NCI-H1417 (cell line): ENCODE measurements around the gene TTLL8.

Experiments used
- DNase-seq, 3 experiments: peaks; one replicate each; lab custom pipeline; 2025; lab: John Stamatoyannopoulos, UW

TTLL8 gene

GRCh38 chr22:50061141-50061823 lies 3.2 kb upstream of the TTLL8 start:
- no peak for DNase-seq

- no peak for DNase-seq
These were observed 2.5 kb upstream of the TTLL8 start for GRCh38 chr22:50060441-50061140.

- DNase-seq: no peak
These were observed 1.8 kb upstream of the TTLL8 start for GRCh38 chr22:50059881-50060262.

- DNase-seq: no peak
These were observed 1.1 kb upstream of the TTLL8 start for GRCh38 chr22:50058906-50059880.

GRCh38 chr22:50057278-50058060 lies 629 bp downstream of the TTLL8 start:
- no peak for DNase-seq

GRCh38 chr22:50056214-50056972 lies 1.7 kb downstream of the TTLL8 start:
- no peak for DNase-seq

GRCh38 chr22:50053861-50054260 lies 4.2 kb downstream of the TTLL8 start:
- DNase-seq: no peak

- no peak for DNase-seq
These were observed 6.2 kb downstream of the TTLL8 start for GRCh38 chr22:50051930-50052329.

- no peak for DNase-seq
These were observed 8.6 kb downstream of the TTLL8 start for GRCh38 chr22:50049299-50050195.

- DNase-seq: no peak
These were observed 9.3 kb downstream of the TTLL8 start for GRCh38 chr22:50048836-50049235.

- DNase-seq: no peak
These were observed 9.9 kb downstream of the TTLL8 start for GRCh38 chr22:50048061-50048765.

- DNase-seq: no peak
These were observed 10.8 kb downstream of the TTLL8 start for GRCh38 chr22:50047346-50047745.

- no peak for DNase-seq
These were observed 11.4 kb downstream of the TTLL8 start for GRCh38 chr22:50046481-50047245.

GRCh38 chr22:50046019-50046415 lies 12.1 kb downstream of the TTLL8 start:
- DNase-seq: no peak

- DNase-seq: no peak
These were observed 12.7 kb downstream of the TTLL8 start for GRCh38 chr22:50045211-50046018.

- DNase-seq: no peak
These were observed 13.5 kb downstream of the TTLL8 start for GRCh38 chr22:50044485-50045118.

- no peak for DNase-seq
These were observed 16.6 kb downstream of the TTLL8 start for GRCh38 chr22:50041361-50042065.
